Measurements from ENCODE around the gene SWT1.

DNA sequence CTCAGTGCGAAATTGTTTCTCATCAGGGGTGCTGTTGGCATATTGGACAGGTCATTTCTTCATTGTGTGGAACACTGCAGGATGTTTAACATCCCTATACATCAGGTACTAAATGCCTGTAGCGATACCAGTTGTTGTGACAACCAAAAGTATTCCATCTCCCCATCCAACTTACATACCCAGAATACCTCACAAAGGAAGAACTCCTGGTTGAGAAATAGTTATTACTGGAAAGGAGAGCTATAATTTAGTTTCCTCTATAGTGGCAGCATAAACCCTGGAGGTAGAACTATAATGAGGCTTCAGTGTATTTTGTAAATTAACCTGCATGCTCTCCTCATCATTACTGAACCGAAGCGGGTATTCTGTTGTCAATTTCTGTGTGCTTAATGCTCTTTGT, 115.0 kb downstream of the SWT1 start:
- TF ChIP-seq, protein P1, sequence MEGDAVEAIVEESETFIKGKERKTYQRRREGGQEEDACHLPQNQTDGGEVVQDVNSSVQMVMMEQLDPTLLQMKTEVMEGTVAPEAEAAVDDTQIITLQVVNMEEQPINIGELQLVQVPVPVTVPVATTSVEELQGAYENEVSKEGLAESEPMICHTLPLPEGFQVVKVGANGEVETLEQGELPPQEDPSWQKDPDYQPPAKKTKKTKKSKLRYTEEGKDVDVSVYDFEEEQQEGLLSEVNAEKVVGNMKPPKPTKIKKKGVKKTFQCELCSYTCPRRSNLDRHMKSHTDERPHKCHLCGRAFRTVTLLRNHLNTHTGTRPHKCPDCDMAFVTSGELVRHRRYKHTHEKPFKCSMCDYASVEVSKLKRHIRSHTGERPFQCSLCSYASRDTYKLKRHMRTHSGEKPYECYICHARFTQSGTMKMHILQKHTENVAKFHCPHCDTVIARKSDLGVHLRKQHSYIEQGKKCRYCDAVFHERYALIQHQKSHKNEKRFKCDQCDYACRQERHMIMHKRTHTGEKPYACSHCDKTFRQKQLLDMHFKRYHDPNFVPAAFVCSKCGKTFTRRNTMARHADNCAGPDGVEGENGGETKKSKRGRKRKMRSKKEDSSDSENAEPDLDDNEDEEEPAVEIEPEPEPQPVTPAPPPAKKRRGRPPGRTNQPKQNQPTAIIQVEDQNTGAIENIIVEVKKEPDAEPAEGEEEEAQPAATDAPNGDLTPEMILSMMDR (conservative IDR thresholded peaks at IDR 0.05; ENCODE audit: low read length): no peak
- no peak for TF ChIP-seq EZH2phosphoT487 (IDR thresholded peaks at IDR 0.05; ENCODE audit: borderline replicate concordance)

Measured in Loucy (cell line).